ENCODE results near the gene MTCH2.

Gene MTCH2

GRCh38 chr11:47589977-47590861 is 52.1 kb downstream of the MTCH2 start:
- ATAC-seq (no peak), DNase-seq (no peak)

- ATAC-seq (no peak), DNase-seq (no peak)
Observed at GRCh38 chr11:47589584-47589976, 52.8 kb downstream of the MTCH2 start.

DNA sequence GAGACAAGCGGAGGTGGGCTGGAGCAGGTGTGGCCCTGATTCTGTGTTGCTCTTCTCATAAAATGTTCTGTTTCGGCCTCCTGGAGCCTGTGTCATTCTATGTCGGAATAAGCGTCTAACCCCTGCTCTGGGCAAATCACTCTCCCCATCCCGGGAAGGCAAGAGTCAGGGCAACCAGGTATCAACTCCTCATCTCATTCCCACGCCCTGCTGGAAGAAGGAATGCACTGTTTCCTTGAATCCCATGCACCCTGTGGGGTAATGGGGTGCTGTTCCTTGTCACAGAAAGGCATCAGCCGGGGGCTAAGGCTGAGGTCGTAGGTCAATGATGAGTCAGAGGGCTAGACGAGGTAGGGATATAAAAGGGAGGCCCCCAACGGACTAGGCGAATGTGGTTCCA is 53.2 kb downstream of the MTCH2 start:
- DNase-seq (no peak), ATAC-seq (no peak)

- no peak for ATAC-seq
Observed at GRCh38 chr11:47587723-47588326, 54.5 kb downstream of the MTCH2 start.

DNA sequence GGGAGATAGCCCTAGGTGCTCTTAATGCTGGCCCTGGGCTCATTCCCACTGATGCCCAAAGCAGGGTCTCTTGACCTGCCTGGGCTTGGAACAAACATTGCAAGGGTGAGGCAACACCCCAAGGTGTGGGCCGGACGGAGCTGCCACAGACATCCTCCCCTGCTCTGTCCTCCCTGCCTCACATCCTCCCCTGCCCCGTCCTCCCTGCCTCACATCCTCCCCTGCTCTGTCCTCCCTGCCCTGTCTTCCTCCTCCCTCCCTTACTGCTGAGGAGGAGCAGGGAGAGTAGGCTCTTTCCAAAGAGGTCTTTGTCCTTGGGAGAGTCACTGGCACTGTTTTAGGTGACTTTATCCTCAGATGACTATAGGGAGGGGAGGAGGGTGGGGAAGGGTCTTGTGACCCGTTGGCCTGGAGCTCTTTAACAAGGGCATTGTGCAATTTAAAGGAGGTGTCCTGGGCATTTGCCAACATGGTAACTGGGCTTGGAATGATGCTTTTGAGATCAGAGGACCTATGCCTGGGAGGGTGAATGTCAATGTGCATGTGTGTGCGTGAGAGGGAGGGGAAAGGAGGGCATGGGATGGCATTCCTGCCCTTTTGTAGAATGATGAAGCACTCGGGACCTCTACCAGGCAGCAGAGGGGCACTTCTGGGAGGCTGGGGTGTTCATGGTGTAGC is 55.2 kb downstream of the MTCH2 start:
- DNase-seq (no peak), ATAC-seq (no peak)

More at GRCh38 chr11:47587723-47588326, 54.5 kb downstream of the MTCH2 start:
- no peak for DNase-seq

DNA sequence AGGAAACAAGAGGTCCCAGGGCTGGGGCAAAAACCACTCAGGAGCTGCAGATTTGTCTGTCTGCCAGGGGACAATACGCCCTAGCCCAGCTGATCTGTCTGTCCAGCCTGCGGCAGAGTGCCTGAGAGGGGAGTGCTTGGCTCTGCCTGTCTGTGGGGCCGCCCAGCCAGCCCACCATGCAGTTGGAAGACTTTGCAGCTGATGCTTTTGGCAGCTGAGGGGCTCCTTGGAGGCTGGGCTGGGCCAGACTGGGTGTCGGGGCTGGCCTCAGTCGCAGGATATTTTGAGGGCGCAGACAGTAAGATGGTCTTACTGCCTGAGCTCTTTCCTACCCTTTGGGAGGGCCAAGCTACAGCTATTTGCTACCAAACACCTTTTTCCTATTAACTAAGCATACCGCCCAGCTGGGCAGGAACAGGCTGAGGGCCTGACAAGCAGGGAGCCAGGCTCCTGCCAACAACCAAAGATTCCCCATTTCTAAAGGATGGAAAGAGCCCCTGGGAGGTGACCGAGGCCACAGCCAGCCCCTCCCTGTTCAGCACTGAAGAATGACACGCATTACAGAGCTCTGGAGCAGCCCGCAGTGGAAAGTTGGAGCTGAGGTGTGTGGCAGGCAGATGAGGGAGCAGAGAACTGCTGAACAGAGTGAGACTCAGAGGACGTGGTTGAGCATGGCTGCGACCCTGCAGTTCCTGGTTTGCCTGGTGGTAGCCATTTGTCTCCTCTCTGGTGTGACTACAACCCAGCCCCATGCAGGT is 56.1 kb downstream of the MTCH2 start, which contains the start of gene FAM180B:
Gene FAM180B (plus strand): TSS at position 581 of the 758 bp plus-strand sequence. CDS start 91 bp downstream, at position 672.
- no peak for ATAC-seq
- DNase-seq: no peak

DNA sequence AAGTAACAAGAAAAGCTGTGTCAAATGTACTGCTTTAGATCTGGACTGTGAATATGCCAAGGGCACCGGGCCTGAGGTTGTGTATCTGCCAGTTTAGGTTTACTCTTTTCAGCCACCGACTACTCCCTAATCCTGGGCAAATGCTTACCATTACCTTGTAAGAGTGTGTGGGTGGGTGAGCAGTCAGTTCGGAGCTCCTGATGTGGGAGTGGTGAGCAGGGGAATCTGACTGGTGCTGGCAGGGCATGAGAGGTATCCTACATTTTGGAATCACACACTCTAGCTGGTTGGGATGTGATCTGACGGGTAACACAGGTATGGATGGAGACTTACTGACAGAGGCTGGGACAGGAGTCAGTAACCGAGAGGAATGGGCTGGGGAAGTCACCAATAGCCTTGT is 58.5 kb downstream of the MTCH2 start:
- ATAC-seq: no peak

DNA sequence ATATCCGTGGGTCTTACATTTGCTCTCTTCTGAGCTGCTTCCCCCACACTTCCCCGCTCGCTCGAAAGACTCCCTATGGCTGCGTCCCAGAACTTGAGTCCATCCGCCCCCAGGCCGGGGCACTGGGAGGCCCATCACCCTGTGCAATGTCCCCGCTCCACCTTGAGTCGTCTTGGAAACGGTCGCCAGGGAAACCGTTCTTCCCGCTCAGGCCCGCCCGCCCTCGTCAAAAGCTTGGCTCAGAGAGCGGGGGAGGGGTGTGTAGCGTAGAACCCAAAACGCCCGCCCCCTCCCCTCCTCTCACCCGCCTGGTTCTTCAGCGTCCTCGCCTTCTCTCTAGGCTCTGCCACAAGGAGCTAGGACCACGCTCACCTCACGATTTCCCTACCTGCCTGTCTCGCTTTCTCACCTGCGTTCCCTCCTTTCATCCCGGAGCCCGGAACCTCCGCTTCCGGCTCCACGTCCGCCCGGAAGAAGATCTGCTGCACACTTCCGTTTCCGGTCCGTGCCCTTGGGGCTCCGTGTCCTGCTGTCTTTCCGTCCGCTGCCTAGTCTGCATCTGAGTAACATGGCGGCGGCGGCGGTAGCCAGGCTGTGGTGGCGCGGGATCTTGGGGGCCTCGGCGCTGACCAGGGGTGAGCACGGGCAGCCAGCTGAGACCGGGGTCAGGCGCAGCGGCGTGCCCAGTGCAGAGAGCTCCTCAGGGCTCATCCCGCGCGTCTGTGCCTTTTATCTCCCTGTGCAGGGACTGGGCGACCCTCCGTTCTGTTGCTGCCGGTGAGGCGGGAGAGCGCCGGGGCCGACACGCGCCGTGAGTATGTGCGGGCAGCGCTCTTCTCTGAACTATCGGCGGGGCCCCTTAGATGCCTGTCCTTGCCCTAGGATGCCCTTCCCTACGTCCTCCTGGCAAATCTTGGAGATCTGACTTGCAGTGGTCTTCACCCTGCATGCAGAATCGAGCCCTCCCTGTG is 63.5 kb downstream of the MTCH2 start, which contains the start of the genes KBTBD4 and NDUFS3:
Gene KBTBD4 (minus strand): TSS at position 447 of the 971 bp plus-strand sequence. CDS start 19 bp downstream, at position 428.
Gene NDUFS3 (plus strand): TSS at position 551 of the 971 bp plus-strand sequence. CDS start 18 bp downstream, at position 569.
- DNase-seq: peak; percentile 89
- peak; percentile 94 for ATAC-seq

More for the DNA sequence above, 58.5 kb downstream of the MTCH2 start:
- DNase-seq: no peak

DNA sequence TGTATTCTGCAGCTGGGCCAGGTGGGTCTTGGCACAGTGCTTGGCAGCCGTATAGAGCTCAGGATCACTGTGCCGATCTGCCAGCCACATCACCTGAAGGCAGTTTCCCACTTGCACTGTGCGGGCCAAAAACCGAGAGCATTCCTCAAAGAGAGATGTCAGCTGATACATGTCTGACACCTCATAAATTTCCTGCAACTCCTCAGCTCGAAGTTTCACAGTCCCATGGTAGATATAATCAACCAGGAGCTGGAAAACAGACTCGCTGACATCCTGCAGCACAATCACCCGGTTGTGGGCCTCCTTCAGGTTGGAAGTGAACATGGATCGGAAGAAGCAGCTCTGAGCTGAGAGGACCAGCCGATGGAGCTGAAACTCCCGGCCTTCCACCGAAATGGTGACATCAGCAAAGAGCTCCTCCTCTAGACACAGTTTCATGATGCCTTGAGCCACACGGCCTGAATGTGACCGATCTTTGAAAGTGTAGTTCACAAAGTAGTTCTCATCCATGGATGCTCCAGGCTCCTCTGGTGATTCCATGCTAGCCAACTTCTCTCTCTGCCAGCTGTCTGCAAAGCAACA is 64.8 kb downstream of the MTCH2 start:
- ATAC-seq (no peak), DNase-seq (no peak)

- no peak for ATAC-seq
- no peak for DNase-seq
Observed at GRCh38 chr11:47573321-47573720, 69.0 kb downstream of the MTCH2 start.

- ATAC-seq (no peak), DNase-seq (no peak)
Observed at GRCh38 chr11:47572715-47573255, 69.6 kb downstream of the MTCH2 start.

DNA sequence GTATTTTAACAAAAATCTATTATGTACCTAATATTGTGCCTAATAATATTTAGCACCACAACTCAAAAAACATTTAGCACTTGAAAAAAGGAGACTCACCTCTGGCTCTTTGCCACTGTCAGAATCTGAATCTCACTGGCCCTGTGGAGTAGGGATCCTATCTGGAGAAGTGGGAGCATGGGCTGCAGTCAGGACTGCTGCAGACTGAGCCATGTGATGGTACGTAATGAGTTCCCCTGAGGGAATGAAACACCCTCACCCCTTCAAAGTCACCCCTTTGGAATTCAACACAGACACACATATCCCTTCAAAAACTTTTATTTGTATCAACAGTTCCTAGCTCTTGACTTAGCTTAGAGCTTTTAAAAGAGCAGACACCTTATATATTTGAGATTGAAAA is 70.5 kb downstream of the MTCH2 start:
- DNase-seq (no peak), ATAC-seq (no peak)

DNA sequence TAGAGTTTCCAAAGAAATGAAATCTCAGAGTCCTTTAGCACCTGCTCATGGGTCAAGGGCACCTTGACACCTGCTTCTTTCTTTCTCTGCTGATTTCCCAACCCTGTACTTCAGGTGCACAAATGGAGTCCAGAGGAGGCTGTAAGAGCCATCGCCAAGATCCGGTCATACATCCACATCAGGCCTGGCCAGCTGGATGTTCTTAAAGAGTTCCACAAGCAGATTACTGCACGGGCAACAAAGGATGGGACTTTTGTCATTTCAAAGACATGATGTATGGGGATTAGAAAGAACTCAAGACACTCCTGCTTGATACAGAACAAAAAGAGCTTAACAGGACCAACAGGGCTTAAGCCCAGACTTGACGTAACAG is 71.0 kb downstream of the MTCH2 start:
- no peak for DNase-seq
- no peak for ATAC-seq

DNA sequence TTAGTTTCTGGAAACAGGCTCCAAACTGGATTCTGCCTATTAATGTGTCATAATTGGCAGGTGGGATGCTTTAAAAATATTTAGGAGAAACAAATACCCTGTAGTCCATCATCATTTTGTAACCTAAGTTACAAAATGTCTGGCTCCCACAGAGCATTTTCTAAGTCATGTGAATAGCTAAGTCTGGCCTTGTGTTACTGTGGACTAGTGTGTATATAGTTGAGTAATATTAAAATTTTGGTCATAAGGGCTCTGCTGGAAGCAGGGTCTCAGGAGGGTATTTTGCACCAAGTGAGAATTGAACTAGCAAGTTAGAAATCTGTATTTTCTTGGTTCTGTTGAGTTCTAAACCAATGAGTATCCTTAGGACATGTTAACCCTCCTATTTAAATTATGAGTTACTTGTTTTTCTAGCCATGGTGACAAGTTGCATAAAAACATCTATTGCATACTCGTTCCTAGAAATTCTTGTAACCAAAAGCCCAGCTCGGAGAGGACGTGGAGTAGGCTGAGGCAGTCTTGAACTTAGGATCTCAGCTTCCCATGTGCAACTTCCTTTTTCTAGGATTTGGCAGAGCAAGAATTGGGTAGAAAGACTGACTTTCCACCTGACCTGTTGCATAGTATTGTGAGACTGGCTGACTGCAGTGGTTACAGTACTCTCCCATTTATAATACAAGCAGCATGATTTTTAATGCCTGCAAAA is 71.6 kb downstream of the MTCH2 start:
- ATAC-seq (no peak), DNase-seq (no peak)

- ATAC-seq (no peak), DNase-seq (no peak)
Observed at GRCh38 chr11:47569646-47570045, 72.7 kb downstream of the MTCH2 start.
